Retinal pigment epithelial cell (primary cell): ENCODE measurements around the gene POLR2J.

Source experiments
- DNase-seq: peaks from one replicate; pipeline ENCODE4 v3.0.0-alpha.2; 2010; ENCODE audit warnings: low read depth
- H3K4me3 ChIP-seq: 2 replicates; pipeline ENCODE4 v1.5.1; 2011; ENCODE audit warnings: mild to moderate bottlenecking, low read length, control low read depth, moderate library complexity
- CTCF ChIP-seq: conservative IDR thresholded peaks from 2 replicates; pipeline ENCODE4 v1.5.1; 2011; ENCODE audit warnings: low read depth, low read length, control low read depth, inconsistent platforms

POLR2J gene

GRCh38 chr7:102424129-102424551, 54.6 kb downstream of the POLR2J start:
- no peak for DNase-seq
- TF ChIP-seq CTCF, result no peak
- no peak overlapping the region for H3K4me3 ChIP-seq
